Measurements from ENCODE around the gene SKAP2. TPM values are rescaled to one million over a fixed set of nuclear protein-coding genes. Genes with fewer than 3 reads are reported as not detected.

Gene SKAP2
- polyA plus RNA-seq, 1 donor (not counting 4 experiments of a cell fraction or from before 2014, with no cell fraction given): 15.0 TPM

- Histone ChIP-seq H3K27ac (ENCODE audit: control insufficient read depth, insufficient read depth, low read length) (no peak overlapping the region), H3K27me3 (ENCODE audit: control insufficient read depth, extremely low read depth, insufficient read depth, low read length) (no peaks in the 10 kb centered on the region), H3K9ac (ENCODE audit: control insufficient read depth, extremely low read depth, insufficient read depth, low read length) (no peak overlapping the region), H3K36me3 (ENCODE audit: control insufficient read depth in 2 of 2, extremely low read depth in 1 of 2, insufficient read depth in 2 of 2, low read length in 2 of 2) (no peaks in the 10 kb centered on the region), H3K4me3 (ENCODE audit: control insufficient read depth in 2 of 3, extremely low read depth in 1 of 3, insufficient read depth in 2 of 3, low read depth in 1 of 3, low read length in 3 of 3) (no peak overlapping the region), H3K9me1 (ENCODE audit: control insufficient read depth, extremely low read depth, insufficient read depth, low read length) (peaks cover 3% of the 10 kb centered on the region), H4K20me1 (ENCODE audit: control insufficient read depth, extremely low read depth, insufficient read depth, low read length) (no peaks in the 10 kb centered on the region), H3K79me2 (ENCODE audit: control insufficient read depth, insufficient read depth, low read length) (no peaks in the 10 kb centered on the region), H3K9me3 (ENCODE audit: control insufficient read depth, low read depth, low read length) (no peaks in the 10 kb centered on the region), H3K4me2 (ENCODE audit: control insufficient read depth, extremely low read depth, insufficient read depth, low read depth, low read length) (no peak overlapping the region), H2AFZ (ENCODE audit: control insufficient read depth, low read length) (no peak overlapping the region), H3K4me1 (ENCODE audit: control insufficient read depth, extremely low read depth, insufficient read depth, low read length) (no peaks in the 10 kb centered on the region)
- TF ChIP-seq EZH2 (IDR thresholded peaks at IDR 0.05; ENCODE audit: low read length) (no peak), CTCF (optimal IDR thresholded peaks at IDR 0.05 in 1 of 3, IDR thresholded peaks at IDR 0.05 in 1 of 3, conservative IDR thresholded peaks at IDR 0.05 in 1 of 3; ENCODE audit: extremely low read depth in 1 of 3, insufficient read depth in 2 of 3, low read length in 3 of 3) (no peak)
- DNase-seq (ENCODE audit: low read depth, low spot score) (no peak), FAIRE-seq (no peak)
- dilution Hi-C loops (cut with MboI; ENCODE audit: extremely low pct_ligation_motif_present, low sequenced_read_pairs): no loop called here
Observed at GRCh38 chr7:26659121-26659520, 205.3 kb downstream of the SKAP2 start.

GRCh38 chr7:26658389-26659084 is 205.9 kb downstream of the SKAP2 start:
- Histone ChIP-seq H3K9ac (ENCODE audit: control insufficient read depth, extremely low read depth, insufficient read depth, low read length) (no peak overlapping the region), H3K27ac (ENCODE audit: control insufficient read depth, insufficient read depth, low read length) (no peak overlapping the region), H3K27me3 (ENCODE audit: control insufficient read depth, extremely low read depth, insufficient read depth, low read length) (no peaks in the 10 kb centered on the region), H3K36me3 (ENCODE audit: control insufficient read depth in 2 of 2, extremely low read depth in 1 of 2, insufficient read depth in 2 of 2, low read length in 2 of 2) (no peaks in the 10 kb centered on the region), H4K20me1 (ENCODE audit: control insufficient read depth, extremely low read depth, insufficient read depth, low read length) (no peaks in the 10 kb centered on the region), H2AFZ (ENCODE audit: control insufficient read depth, low read length) (no peak overlapping the region), H3K4me2 (ENCODE audit: control insufficient read depth, extremely low read depth, insufficient read depth, low read depth, low read length) (no peak overlapping the region), H3K9me1 (ENCODE audit: control insufficient read depth, extremely low read depth, insufficient read depth, low read length) (peaks cover 3% of the 10 kb centered on the region), H3K4me3 (ENCODE audit: control insufficient read depth in 2 of 3, extremely low read depth in 1 of 3, insufficient read depth in 2 of 3, low read depth in 1 of 3, low read length in 3 of 3) (no peak overlapping the region), H3K9me3 (ENCODE audit: control insufficient read depth, low read depth, low read length) (no peaks in the 10 kb centered on the region), H3K79me2 (ENCODE audit: control insufficient read depth, insufficient read depth, low read length) (no peaks in the 10 kb centered on the region), H3K4me1 (ENCODE audit: control insufficient read depth, extremely low read depth, insufficient read depth, low read length) (no peaks in the 10 kb centered on the region)
- TF ChIP-seq CTCF (optimal IDR thresholded peaks at IDR 0.05 in 1 of 3, IDR thresholded peaks at IDR 0.05 in 1 of 3, conservative IDR thresholded peaks at IDR 0.05 in 1 of 3; ENCODE audit: extremely low read depth in 1 of 3, insufficient read depth in 2 of 3, low read length in 3 of 3) (no peak), EZH2 (IDR thresholded peaks at IDR 0.05; ENCODE audit: low read length) (no peak)
- dilution Hi-C loops (cut with MboI; ENCODE audit: extremely low pct_ligation_motif_present, low sequenced_read_pairs): no loop called here
- FAIRE-seq (no peak), DNase-seq (ENCODE audit: low read depth, low spot score) (no peak)

Measured in keratinocyte (primary cell).